GM12892 (cell line): ENCODE measurements around the gene NKD1.

Experiments
- DNase-seq: peaks from one replicate; pipeline ENCODE4 v3.0.0; 2011; ENCODE audit not compliant: insufficient read length
- FAIRE-seq: peaks from 2 replicates; lab custom pipeline; 2011; peaks lifted over from hg19 to GRCh38; lab: Jason Lieb, UNC
- POLR2A ChIP-seq: IDR thresholded peaks from 2 replicates; pipeline ENCODE4 v1.6.1; 2011; ENCODE audit warnings: low read depth, low read length, control low read depth
- POLR2AphosphoS5 ChIP-seq: IDR thresholded peaks from 2 replicates; pipeline ENCODE4 v1.6.1; 2011; ENCODE audit warnings: low read depth, low read length, control low read depth
- TAF1 ChIP-seq: IDR thresholded peaks from 2 replicates; pipeline ENCODE4 v1.6.1; 2011; ENCODE audit warnings: low read depth, mild to moderate bottlenecking, control low read depth, low read length, borderline replicate concordance

Gene NKD1

DNA sequence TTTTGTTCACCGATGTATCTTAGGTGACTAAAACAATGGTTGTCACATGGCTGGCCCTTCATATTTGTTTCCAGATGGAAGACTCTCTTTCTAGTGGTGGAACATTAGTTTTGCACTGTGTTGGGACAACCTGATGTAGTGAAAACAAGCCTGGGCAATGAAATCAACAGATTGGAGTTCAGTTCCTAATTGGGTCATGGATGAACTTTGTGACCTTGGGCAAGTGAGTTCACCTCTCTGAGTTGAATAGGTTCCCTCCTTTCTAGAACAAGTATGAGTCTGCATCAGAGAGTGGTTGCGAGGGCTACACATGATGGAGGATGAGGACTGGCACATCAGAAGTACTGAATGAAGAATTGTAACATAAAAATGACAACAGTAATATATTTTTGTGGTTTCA lies 2.1 kb upstream of the NKD1 start:
- DNase-seq (no peak), FAIRE-seq (no peak)
- TF ChIP-seq POLR2AphosphoS5 (no peak), POLR2A (no peak), TAF1 (no peak)

DNA sequence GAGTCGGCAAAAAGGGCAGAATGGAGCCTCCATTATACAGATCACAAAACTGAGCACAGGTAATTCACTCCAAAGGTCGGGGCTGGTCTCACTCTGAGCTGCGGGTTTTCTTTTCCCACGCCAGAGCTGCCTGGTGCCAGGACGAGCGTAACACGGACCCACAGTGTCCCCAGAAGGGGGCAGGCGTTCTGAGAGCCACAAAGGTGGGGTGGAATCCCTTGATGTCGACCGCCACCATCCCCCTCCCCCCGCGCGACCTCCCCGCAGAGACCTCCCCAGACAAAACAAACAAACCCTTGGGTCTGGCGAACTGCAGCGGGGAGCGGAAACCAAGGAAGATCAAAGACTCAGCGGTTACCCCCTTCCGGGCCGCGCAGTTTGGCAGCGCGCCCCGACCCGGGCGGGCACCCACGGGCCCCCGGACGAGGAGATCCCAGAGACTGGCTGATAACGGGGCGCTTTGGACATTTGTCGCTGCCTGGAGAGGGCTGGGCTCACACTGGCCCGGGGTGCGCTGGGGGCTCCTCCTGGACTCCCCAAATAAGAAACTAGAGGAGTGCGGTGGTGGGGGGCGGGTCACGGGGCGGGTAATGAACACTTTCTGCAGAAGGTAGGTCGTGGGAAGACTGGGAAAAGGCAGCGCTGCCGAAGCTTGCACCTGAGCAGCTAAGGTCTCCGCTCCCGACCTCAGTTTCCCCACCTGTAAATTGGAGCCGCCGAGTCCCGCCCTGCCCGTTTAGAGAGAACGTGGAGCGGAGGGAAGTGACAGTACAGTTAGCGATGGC lies 664 bp upstream of the NKD1 start:
- TF ChIP-seq POLR2A (no peak), TAF1 (no peak), POLR2AphosphoS5 (no peak)
- peak; percentile 46 for DNase-seq
- peak; percentile 38 for FAIRE-seq

DNA sequence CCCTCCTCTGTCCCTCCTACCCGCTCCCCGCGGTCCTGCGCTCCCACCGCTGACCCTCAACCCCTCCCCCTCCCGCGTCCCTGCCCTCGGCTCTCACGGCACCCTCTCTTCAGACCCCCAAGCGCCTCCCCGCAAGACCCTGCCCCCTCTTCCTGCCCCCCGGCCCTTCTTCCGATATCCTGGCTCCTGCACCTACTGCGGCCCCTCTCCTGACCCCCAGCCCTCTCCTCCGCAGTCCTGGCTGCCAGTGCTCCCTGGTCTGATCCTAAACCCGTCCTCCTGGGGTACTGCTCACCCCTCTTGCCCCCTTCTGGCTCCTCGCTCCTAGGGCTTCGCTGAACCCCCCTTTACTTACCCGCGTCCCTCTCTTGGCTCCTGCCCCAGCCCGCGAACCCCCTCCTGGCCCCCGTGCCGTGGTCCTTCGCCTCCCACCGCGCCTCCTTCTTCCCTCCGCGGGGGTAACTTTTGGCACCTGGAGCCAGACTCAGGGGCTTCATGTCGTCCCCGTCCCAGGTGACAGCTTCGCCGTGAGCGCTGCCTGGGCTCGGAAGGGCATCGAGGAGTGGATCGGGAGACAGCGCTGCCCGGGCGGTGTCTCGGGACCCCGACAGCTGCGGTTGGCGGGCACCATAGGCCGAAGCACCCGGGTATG lies 839 bp downstream of the NKD1 start:
- no peak for FAIRE-seq
- DNase-seq = no peak
- TF ChIP-seq POLR2AphosphoS5 (no peak), TAF1 (no peak), POLR2A (no peak)

DNA sequence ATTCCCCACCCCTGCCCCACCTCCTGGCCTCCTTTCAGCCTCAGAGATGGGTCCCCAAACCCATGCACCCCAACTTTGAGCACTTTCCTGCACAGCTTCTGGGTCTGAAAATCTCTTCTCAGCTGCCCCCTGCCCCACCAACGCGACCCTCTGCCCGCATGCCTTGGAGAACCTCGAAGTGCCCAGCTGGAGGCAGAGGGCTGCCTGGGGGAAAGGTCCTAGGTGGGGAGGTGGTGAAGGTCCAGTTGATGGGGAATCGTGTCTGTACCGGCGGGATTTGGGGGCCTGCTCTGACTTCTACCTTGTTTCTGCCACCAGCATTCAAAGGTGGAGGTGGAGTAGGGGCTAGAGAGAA lies 1.3 kb downstream of the NKD1 start:
- no peak for FAIRE-seq

DNA sequence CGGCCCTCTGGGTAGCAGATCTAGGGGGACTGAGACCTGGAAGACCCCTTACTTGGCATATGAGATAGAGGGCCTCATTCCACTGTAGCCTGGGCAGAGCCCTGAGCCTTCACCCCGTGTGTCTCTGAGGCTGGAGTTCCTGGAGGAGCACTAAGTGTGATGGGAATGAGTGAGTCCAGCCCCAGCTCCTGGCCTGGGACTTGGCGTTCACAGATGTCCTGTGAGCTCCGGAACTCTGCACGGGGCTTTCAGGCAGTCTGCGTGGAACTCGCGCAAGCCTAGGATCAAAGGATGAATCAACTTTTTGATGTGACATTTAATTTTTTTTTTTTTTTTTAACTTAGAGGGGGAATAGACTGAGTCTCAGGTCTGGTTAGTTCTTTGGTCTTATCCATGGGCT lies 1.8 kb downstream of the NKD1 start:
- FAIRE-seq = no peak

More for the DNA sequence above, 1.3 kb downstream of the NKD1 start:
- TF ChIP-seq POLR2A (no peak), POLR2AphosphoS5 (no peak), TAF1 (no peak)
- no peak for DNase-seq

DNA sequence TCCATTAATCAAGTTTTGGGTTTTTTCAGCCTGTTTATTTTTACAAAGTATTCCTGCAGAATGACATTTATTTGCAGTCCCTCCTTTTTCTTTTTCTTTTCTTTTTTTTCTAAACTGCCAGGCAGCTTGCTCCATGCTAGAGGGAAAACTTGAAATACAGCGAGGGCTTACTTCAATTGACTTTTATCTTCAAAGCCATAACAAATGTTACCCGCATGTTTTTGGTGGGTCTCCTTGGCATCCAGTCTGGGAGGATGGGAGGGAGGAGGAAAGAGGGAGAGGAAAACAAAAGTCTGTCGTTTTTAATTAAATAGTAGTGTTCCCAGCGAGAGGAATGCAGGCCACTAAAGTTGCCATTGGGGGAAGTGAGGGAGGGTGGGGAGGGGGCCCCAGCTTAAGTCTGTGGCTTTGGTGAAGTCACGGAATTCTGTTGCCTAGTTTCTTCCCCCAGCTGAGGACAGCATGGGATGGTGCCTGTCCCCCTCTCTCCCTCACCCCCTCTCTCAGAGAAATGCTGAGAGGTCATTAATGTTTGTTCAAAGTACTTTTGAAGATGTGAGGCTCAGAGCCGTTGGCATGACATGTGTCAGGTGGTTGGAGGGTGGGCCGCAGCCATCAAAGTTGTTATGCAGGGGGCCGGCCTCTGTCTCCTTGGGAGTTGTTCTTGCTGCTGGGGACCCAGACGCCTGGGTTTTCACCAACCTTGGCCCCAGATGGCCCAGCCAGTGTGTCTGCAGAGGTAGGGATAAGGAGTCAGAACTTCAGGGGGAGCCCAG lies 2.9 kb downstream of the NKD1 start:
- FAIRE-seq (no peak), DNase-seq (no peak)
- no peak for TF ChIP-seq TAF1
- TF ChIP-seq POLR2AphosphoS5 = no peak
- no peak for TF ChIP-seq POLR2A

More for the DNA sequence above, 1.8 kb downstream of the NKD1 start:
- TF ChIP-seq POLR2AphosphoS5 (no peak), TAF1 (no peak), POLR2A (no peak)
- no peak for DNase-seq

DNA sequence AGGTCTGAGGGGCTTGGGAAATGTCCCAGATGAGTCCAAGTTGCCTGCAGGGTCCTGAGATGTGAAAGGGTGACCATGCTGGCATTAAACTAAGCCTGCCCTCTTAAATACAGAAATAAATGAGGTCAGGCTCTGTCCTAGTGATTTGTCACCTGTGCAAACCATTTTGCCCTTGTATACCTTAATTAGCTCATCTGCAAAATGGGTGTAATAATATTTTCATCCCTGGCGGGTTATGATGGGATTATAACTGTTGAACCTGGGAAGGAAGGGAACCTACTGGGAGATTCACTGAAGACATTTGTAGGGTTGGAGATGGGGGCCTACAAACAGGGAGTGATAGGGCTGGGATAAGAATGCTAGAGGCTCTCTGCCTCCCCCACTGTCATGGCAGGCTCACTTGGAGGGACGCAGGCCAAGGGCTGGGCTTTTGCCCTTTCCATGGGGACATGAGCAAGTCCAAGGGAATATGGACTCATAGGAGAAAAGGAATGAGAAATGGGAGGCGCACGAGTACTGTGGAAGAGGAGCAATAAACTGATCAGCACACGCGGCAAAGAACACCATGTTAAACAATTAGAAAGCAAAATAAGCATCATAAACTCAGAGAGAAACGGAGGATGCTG lies 4.4 kb downstream of the NKD1 start:
- no peak for TF ChIP-seq POLR2AphosphoS5
- no peak for TF ChIP-seq POLR2A
- TF ChIP-seq TAF1 = no peak
- no peak for FAIRE-seq
- DNase-seq = no peak

DNA sequence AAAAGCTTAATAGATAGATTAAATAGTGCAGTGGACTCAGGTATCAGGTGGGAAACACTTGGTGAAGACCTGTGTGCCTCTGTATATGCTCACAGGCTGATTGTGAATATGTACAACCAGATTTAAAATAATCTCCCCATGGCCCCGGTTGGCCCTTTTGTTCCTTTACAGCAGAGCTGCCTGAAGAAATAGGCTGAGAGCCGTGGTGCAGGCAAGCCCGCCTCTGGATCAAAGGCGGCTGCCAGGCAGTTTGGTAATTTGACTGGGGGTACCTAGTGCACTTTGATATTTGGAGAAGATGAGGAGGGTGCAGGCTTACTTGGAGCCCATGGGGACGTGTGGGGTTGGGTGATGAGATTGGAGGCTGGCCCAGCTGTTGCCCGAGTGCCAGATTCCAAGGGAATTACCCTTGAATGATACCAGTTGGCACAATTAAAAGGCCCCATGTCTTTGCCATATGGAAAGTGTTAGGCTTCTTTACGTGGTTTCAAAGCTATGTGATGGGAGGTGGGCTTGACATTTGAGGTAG lies 5.0 kb downstream of the NKD1 start:
- FAIRE-seq (no peak), DNase-seq (no peak)
- no peak for TF ChIP-seq POLR2AphosphoS5
- TF ChIP-seq TAF1 = no peak
- no peak for TF ChIP-seq POLR2A

DNA sequence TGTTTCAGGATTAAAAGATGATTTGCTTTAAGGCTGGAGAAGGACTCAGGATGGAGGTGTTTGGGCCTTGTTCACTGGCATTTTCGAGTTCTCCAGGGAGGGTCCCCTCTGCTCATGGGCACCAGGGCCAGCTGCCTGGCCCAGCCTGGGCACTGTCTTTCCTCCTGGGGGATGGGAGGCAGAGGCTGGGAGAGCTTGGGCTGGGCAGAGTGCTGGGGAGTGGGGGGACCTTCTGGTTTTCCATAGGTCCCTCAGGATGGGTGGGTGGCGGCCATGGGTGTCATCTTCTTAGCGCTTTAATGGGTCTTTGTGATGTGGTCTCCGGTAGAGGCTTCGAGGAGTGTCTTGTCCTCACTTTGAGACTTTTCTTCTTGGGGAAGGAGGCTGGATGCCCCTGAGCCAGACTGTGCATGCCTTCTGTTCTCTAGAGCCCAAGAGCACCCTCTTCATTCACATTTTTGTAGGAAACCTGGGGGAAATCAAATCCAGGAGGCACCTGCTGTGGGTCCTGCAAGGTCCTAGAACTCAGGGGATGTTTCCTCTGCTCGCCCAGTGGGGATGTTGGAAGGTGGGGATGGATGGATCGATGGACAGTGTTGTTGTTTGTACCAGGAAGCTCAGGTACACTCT lies 5.7 kb downstream of the NKD1 start:
- DNase-seq = no peak
- TF ChIP-seq POLR2A = no peak
- FAIRE-seq = no peak

DNA sequence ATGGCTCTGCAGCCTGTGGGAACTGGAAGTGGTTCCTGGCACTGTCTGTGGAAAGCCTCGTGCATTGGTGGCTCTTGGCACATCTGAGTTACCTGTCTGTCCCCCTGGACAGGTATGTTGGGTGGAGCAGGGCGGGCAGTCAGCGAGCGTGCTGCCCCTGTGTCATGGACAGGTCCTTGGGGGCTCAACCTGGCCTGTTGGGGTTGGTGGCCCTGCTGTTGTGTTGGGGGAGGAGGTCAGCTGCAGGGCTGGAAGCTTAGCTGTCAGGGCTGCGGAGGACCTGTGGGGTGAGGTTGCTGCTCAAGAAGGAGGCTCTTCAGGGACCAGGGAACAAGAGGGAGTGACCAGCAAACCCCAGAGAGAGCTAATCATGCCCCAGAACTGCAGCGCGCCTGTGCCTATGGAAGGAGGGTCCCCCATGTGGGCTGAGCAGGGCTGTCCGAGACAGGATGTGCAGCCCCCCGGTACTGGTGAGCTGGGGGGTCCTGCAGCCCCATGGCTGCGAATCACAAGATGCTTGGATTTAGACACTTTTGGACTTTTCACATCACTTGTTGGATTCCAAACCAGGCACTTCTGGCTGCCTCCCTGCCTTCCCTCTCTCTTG lies 7.2 kb downstream of the NKD1 start:
- FAIRE-seq = no peak

More for the DNA sequence above, 7.2 kb downstream of the NKD1 start:
- no peak for DNase-seq
- no peak for TF ChIP-seq POLR2A
- no peak for TF ChIP-seq POLR2AphosphoS5
- TF ChIP-seq TAF1 = no peak
